Body of pancreas (tissue), 4 donors: ENCODE results near the gene RNF25. TPM values are rescaled to one million over a fixed set of nuclear protein-coding genes. Genes with fewer than 3 reads are reported as not detected.

Source experiments
- ATAC-seq: fragments of 150-250 bp; one replicate; pipeline ENCODE4 v1.9.1; 2016
- DNase-seq, 4 donors: peaks; one replicate each; pipeline ENCODE4 v3.0.0-alpha.2; 2019
- H3K27ac ChIP-seq, 4 donors: fragments of 200-600 bp; sonication (generic); 1 replicate in 3 of 4; 2 replicates in 1 of 4; pipeline versions ENCODE4 v1.5.1 to v1.6.1; 2016 to 2019; ENCODE audit warnings: mild to moderate bottlenecking in 1 of 4, mixed read lengths in 1 of 4, moderate library complexity in 1 of 4
- H3K27me3 ChIP-seq, 2 donors: fragments of 200-600 bp; sonication (generic); one replicate each; pipeline ENCODE4 v1.6.0; 2016; ENCODE audit warnings: mild to moderate bottlenecking in 1 of 2
- H3K36me3 ChIP-seq, 2 donors: fragments of 200-600 bp; sonication (generic); replicated peaks in 1 of 2; 2 replicates each; pipeline ENCODE4 v1.5.1; 2016; ENCODE audit warnings: low read depth in 2 of 2; ENCODE audit not compliant: insufficient read depth in 1 of 2
- H3K4me1 ChIP-seq: fragments of 200-600 bp; sonication (generic); one replicate; pipeline ENCODE4 v1.6.0; 2016
- H3K4me3 ChIP-seq, 2 donors: fragments of 200-600 bp; sonication (generic); 1 replicate in 1 of 2; 2 replicates in 1 of 2; pipeline ENCODE4 v1.5.1; 2016 to 2019
- H3K9me3 ChIP-seq, 3 donors: fragments of 200-600 bp; sonication (generic); 1 replicate in 2 of 3; 2 replicates in 1 of 3; pipeline ENCODE4 v1.5.1; 2016
- CTCF ChIP-seq, 7 experiments: fragments of 450-650 bp in 4 of 7; fragments of 200-600 bp in 3 of 7; sonication (generic) in 3 of 7; IDR thresholded peaks; one replicate each; pipeline ENCODE4 v1.5.1; 2016 to 2019; ENCODE audit warnings: antibody characterized with exemption in 7 of 7
- POLR2A ChIP-seq, 3 donors: fragments of 450-650 bp; IDR thresholded peaks; one replicate each; pipeline ENCODE4 v1.6.1; 2016; ENCODE audit warnings: antibody characterized with exemption in 3 of 3, mild to moderate bottlenecking in 2 of 3
- WGBS, 2 donors: methylation state at CpG; one replicate each; pipeline ENCODE4 v1.1.5; 2017; 5-methylcytosine and 5-hydroxymethylcytosine counted together
- intact Hi-C: fragments of 100-400 bp; cut with DNase I; formaldehyde crosslinking; loops from one replicate; pipeline ENCODE4 v1.15.1; 2023
- total RNA-seq, 2 donors: library from RNA; depleted of rRNA; stranded (reverse); fragments of >200 nt; gene quantifications; one replicate each; pipeline ENCODE4 v1.1.0, GENCODE V29; 2016

Gene RNF25
- total RNA-seq, result 10 to 100 TPM in 1 of 2 donors, 1 to 10 TPM in 1; 3.0 to 14.8 TPM

- TF ChIP-seq CTCF (IDR thresholded peaks at IDR 0.05), result no peak
- peak in 2 of 3 donors; percentile 86 to 89 for TF ChIP-seq POLR2A (IDR thresholded peaks at IDR 0.05)
- WGBS, 2 donors, result 0 to 1% methylated on average over 27 to 49 of the region's 49 CpGs
- H3K36me3 ChIP-seq, result peaks cover 0 to 2% of the 10 kb centered on the region in 2 donors
- peaks cover 18% of the 10 kb centered on the region for H3K4me1 ChIP-seq
- no peaks in the 10 kb centered on the region for H3K9me3 ChIP-seq
- ATAC-seq (peak; percentile 99), DNase-seq (peak; percentile 81 to 86 (median 86))
- peak within 1 kb of the TSS in 3 of 4 donors; percentile 37 to 79 (median 77) for H3K27ac ChIP-seq
- peak within 1 kb of the TSS; percentile 52 to 91 for H3K4me3 ChIP-seq
- no peaks in the 10 kb centered on the region for H3K27me3 ChIP-seq
- intact Hi-C loops, result no loop called here
Observed at GRCh38 chr2:218671654-218672566, at the start of gene RNF25, which contains the start of gene STK36. RNF25 (minus strand) TSS chr2:218672002; CDS start chr2:218671970, 32 bp downstream. STK36 (plus strand) TSS chr2:218672086; CDS start chr2:218672830, 744 bp downstream.

GRCh38 chr2:218721488-218721887 is 49.7 kb upstream of the RNF25 start:
- no peaks in the 10 kb centered on the region for H3K36me3 ChIP-seq
- H3K9me3 ChIP-seq, result no peaks in the 10 kb centered on the region
- intact Hi-C loops, result no loop called here
- no peak for ATAC-seq
- peaks cover 15% of the 10 kb centered on the region for H3K4me1 ChIP-seq
- H3K27me3 ChIP-seq, result no peaks in the 10 kb centered on the region
- H3K4me3 ChIP-seq, result no peak overlapping the region
- no peak for TF ChIP-seq CTCF (IDR thresholded peaks at IDR 0.05)
- no peak for TF ChIP-seq POLR2A (IDR thresholded peaks at IDR 0.05)
- H3K27ac ChIP-seq, result no peak overlapping the region
- DNase-seq, result no peak

- no peaks in the 10 kb centered on the region for H3K36me3 ChIP-seq
- H3K27me3 ChIP-seq, result no peaks in the 10 kb centered on the region
- H3K4me3 ChIP-seq, result no peak overlapping the region
- no peak overlapping the region for H3K27ac ChIP-seq
- TF ChIP-seq POLR2A (IDR thresholded peaks at IDR 0.05), result no peak
- TF ChIP-seq CTCF (IDR thresholded peaks at IDR 0.05), result no peak
- peaks cover 15% of the 10 kb centered on the region for H3K4me1 ChIP-seq
- intact Hi-C loops, result no loop called here
- ATAC-seq (no peak), DNase-seq (no peak)
- WGBS, 2 donors, result 91 to 93% methylated on average over 19 of the region's 19 CpGs
- H3K9me3 ChIP-seq, result no peaks in the 10 kb centered on the region
Observed at GRCh38 chr2:218720048-218721041, 48.5 kb upstream of the RNF25 start.

GRCh38 chr2:218719457-218719856 is 47.7 kb upstream of the RNF25 start:
- H3K4me3 ChIP-seq, result no peak overlapping the region
- no peaks in the 10 kb centered on the region for H3K27me3 ChIP-seq
- TF ChIP-seq CTCF (IDR thresholded peaks at IDR 0.05) (no peak), POLR2A (IDR thresholded peaks at IDR 0.05) (no peak)
- H3K27ac ChIP-seq, result no peak overlapping the region
- 55 to 59% methylated on average over 3 of the region's 3 CpGs for WGBS, 2 donors
- no peaks in the 10 kb centered on the region for H3K36me3 ChIP-seq
- no peak for ATAC-seq
- DNase-seq, result no peak
- H3K9me3 ChIP-seq, result no peaks in the 10 kb centered on the region
- H3K4me1 ChIP-seq, result peaks cover 15% of the 10 kb centered on the region
- intact Hi-C loops, result no loop called here
